ENCODE data around the gene AUTS2.

- no peak for TF ChIP-seq POLR2A (IDR thresholded peaks at IDR 0.05; ENCODE audit: low read depth, low read length)
- TF ChIP-seq TAF1 (IDR thresholded peaks at IDR 0.05; ENCODE audit: borderline replicate concordance, low read depth, low read length): no peak
- no peak for TF ChIP-seq POLR2AphosphoS5 (IDR thresholded peaks at IDR 0.05; ENCODE audit: low read depth, low read length)
These were observed 859.8 kb downstream of the AUTS2 start for GRCh38 chr7:70457883-70458680.
